ENCODE measurements around the gene UBAC1. TPM values are rescaled to one million over a fixed set of nuclear protein-coding genes. Genes with fewer than 3 reads are reported as not detected.

UBAC1 gene
- total RNA-seq, 1 donor from 2014 or later, result 31.4 TPM

DNA sequence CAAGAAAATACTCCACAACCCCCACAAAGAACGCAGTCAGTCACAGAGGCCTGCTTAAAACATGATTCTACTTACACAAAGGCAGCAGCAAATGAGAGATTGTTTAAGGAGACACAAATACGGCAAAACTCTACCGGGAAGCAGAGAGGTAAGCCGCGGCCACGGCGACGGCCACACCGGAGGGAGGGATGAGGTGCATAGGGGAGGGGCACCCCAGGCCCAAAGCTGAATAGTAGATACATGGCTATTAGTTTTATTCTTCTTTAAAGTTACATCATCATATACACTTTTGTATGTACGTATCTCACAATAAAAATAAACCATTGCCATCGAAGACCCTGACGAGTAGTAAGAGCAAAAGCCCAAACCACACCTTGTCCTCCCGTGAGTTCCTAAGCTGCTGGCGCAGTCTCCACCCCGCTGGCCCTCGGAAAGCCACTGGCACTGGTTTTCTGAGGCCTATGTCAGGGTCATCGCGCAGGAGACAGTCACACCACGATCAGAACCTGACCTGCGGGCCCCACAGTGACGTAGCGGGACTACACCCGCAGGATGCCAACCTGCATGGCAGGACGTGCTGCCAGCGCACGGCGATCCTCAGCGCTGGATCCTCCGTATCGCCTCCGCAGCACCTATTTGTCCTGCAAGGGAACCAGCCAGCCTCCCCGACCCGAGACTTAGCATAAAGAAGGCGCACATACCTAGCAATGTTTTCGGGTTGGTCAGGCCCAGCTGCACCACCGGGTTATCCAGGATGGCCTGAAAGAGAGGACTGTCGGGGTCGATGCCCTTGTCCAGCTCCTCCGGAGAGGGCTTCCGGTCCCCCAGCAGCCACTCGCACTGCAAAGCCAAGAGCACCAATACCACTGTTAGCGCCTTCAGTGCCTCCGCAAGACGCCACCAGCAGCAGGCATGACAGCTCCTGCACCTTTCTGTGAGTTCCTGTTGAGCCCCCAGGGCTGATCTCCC lies 23.4 kb downstream of the UBAC1 start:
- Mint-ChIP-seq H3K4me1 (ENCODE audit: low read depth) (no peaks in the 10 kb centered on the region), H3K9me3 (ENCODE audit: low read depth) (no peaks in the 10 kb centered on the region), H3K36me3 (ENCODE audit: insufficient read depth) (peaks cover 30% of the 10 kb centered on the region), H3K4me3 (ENCODE audit: low read depth) (no peak overlapping the region), H3K27me3 (no peaks in the 10 kb centered on the region), H3K27ac (no peak overlapping the region)
- no peak for DNase-seq (ENCODE audit: low spot score, unreplicated experiment)
- TF ChIP-seq, protein P1, sequence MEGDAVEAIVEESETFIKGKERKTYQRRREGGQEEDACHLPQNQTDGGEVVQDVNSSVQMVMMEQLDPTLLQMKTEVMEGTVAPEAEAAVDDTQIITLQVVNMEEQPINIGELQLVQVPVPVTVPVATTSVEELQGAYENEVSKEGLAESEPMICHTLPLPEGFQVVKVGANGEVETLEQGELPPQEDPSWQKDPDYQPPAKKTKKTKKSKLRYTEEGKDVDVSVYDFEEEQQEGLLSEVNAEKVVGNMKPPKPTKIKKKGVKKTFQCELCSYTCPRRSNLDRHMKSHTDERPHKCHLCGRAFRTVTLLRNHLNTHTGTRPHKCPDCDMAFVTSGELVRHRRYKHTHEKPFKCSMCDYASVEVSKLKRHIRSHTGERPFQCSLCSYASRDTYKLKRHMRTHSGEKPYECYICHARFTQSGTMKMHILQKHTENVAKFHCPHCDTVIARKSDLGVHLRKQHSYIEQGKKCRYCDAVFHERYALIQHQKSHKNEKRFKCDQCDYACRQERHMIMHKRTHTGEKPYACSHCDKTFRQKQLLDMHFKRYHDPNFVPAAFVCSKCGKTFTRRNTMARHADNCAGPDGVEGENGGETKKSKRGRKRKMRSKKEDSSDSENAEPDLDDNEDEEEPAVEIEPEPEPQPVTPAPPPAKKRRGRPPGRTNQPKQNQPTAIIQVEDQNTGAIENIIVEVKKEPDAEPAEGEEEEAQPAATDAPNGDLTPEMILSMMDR (IDR thresholded peaks at IDR 0.05; ENCODE audit: unreplicated experiment), result no peak

DNA sequence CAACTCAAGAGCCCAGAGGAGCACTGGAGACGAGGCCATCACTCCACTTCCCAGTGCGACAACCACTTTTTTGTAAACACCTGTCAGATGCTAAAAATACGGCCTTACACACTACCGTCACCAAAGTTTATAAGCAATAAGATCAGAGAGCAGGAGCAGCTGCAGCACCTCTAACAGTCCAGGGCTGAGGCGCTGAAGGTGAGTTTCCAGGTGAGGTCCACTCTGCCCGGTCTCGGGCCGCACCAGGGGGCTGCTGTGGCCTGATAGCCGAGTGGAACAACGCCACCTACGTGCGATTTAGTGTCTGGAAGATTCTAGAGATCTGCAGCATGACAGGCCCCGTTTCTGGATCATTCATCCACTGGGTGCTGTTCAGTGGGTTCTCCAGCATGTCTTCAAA lies 28.1 kb downstream of the UBAC1 start:
- Mint-ChIP-seq H3K27me3 (no peaks in the 10 kb centered on the region), H3K9me3 (ENCODE audit: low read depth) (no peaks in the 10 kb centered on the region), H3K4me3 (ENCODE audit: low read depth) (no peak overlapping the region), H3K27ac (no peak overlapping the region), H3K36me3 (ENCODE audit: insufficient read depth) (peaks cover 28% of the 10 kb centered on the region), H3K4me1 (ENCODE audit: low read depth) (no peaks in the 10 kb centered on the region)
- no peak for DNase-seq (ENCODE audit: low spot score, unreplicated experiment)
- TF ChIP-seq, protein P1 (IDR thresholded peaks at IDR 0.05; ENCODE audit: unreplicated experiment), result no peak

DNA sequence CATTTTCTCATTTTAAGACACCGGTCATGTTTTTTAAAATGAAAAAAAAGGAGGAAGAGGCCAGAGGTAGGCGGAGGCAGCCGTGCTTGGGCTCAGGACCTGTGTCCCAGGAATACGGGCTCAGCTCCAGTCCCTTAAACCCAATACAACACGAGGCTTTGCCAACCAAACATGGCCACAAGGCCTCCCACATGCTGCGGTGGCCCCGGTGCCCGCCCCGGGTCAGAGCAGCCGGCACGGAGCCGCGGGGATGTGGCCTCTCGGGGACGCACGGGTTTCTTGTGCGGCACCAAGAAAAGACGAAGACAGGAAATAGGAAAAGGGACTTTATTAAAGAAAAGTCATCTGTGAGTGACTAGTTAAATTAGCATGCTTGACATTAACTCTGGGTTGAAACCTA lies 28.5 kb downstream of the UBAC1 start:
- TF ChIP-seq, protein P1 (IDR thresholded peaks at IDR 0.05; ENCODE audit: unreplicated experiment), result no peak
- Mint-ChIP-seq H3K4me1 (ENCODE audit: low read depth) (no peaks in the 10 kb centered on the region), H3K36me3 (ENCODE audit: insufficient read depth) (peaks cover 27% of the 10 kb centered on the region), H3K4me3 (ENCODE audit: low read depth) (no peak overlapping the region), H3K27ac (no peak overlapping the region), H3K9me3 (ENCODE audit: low read depth) (no peaks in the 10 kb centered on the region), H3K27me3 (no peaks in the 10 kb centered on the region)
- DNase-seq (ENCODE audit: low spot score, unreplicated experiment), result no peak

DNA sequence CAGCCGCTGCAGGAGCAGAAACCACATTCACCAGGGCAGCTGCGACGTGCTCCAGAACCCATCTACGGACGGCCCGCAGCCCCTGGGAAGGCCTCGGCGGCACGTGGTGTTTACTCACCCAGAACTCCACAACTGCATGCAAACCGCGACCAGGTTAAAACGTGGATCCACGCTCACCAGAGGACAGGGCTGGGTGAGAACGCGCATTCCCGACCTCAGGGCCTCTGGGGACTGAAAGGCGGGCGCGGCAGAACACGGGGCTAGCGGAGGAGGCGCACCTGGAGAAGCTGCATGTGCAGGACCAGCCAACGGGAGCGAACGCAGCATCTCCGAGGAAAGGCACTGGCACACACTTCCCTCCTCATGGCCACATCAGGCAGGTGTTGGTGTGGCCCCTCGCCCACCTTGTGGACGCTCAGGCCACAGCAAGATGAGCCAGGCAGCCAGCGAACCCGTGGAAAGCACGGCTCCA lies 29.8 kb downstream of the UBAC1 start:
- Mint-ChIP-seq H3K4me3 (ENCODE audit: low read depth) (no peak overlapping the region), H3K4me1 (ENCODE audit: low read depth) (no peaks in the 10 kb centered on the region), H3K27ac (no peak overlapping the region), H3K36me3 (ENCODE audit: insufficient read depth) (peaks cover 17% of the 10 kb centered on the region), H3K9me3 (ENCODE audit: low read depth) (no peaks in the 10 kb centered on the region), H3K27me3 (no peaks in the 10 kb centered on the region)
- no peak for DNase-seq (ENCODE audit: low spot score, unreplicated experiment)
- TF ChIP-seq, protein P1 (IDR thresholded peaks at IDR 0.05; ENCODE audit: unreplicated experiment), result no peak

DNA sequence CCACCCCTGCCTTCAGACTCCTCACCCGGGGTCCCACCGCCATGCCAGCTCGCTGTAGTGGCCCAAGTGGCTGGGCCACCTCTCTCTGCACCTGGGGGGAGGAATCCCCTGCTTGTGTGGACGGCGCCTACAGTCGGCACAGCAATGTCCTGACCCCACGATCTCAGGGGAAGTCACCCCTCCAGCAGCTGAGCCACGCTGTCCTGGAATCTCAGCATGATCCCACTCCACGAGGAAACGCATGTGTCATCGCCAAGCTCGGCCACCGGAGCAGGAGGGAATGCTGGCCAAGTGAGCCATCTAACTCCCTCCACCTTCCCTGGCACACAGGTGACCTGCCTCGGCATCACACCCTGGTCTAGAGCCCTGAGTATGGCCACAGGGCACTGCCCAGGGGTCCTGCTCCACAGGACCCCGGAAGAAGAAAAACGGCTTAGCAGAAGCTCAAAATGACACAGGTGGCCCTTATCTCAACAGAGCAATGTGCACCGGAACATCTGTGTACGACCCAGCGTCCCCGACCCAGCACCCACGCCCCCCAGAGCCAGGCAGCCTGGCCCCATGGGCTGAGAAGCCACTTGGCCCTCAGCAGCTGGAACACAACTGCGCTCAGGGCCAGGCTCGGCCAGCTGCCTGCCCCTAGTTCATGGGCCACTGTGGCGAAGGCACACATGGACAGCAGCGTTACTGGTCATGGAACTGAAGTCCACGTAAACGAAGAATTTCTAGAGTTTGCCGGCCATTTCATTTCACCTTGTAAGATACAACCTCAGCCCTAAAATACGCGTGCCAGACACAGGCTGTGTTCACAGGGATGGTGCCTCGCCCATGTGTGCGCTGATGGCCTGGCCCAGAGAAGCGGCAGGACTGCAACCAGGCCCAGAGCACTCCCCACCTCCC lies 30.5 kb downstream of the UBAC1 start:
- Mint-ChIP-seq H3K4me3 (ENCODE audit: low read depth) (no peak overlapping the region), H3K27ac (no peak overlapping the region), H3K4me1 (ENCODE audit: low read depth) (no peaks in the 10 kb centered on the region), H3K36me3 (ENCODE audit: insufficient read depth) (peaks cover 12% of the 10 kb centered on the region), H3K9me3 (ENCODE audit: low read depth) (no peaks in the 10 kb centered on the region), H3K27me3 (no peaks in the 10 kb centered on the region)
- TF ChIP-seq, protein P1 (IDR thresholded peaks at IDR 0.05; ENCODE audit: unreplicated experiment), result no peak
- DNase-seq (ENCODE audit: low spot score, unreplicated experiment), result no peak

Data from progenitor cell of endocrine pancreas (in vitro differentiated cells).